ENCODE results near the gene KIFC1. TPM values are rescaled to one million over a fixed set of nuclear protein-coding genes. Genes with fewer than 3 reads are reported as not detected.
A peak's percentile ranks its signal among the peaks of the same experiment; 100 is the strongest.

The KIFC1 gene
- total and polyA plus RNA-seq, 9 of the 15 experiments (the other 6 are each of a cell fraction or from before 2014, with no cell fraction given) = 1.3 to 95.2 (median 76.9) TPM

DNA sequence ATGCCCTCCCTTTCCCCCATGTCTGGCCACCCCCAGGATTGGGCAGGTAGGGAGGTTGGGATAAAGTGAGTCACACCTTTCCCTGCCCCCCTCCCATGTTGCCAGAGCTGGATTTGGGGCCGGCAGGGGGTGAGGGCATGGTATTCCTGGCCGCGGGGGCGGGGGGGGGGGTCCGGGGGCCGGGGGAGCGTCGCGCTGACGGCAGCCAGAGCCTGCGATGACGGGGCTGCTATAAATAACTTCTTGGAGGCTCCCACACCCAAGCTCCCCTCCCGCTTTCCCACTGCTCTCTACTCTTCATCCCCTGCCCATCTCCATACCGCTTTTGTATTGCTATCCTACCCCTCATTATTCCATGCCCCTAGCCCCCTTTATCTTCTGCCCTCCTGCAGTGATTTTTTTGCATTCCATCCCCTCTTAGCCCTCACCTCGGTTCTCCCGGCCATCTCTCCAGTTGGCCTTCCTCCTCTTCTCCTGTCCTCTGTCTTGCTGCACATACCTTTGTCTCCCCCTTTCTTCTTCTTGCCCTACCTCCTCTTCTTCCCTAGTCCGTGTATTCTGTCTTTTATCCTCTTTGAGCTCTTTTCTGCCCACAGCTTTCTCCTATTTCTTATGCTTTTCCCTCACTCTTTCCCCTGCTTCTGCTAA is 42.0 kb downstream of the KIFC1 start (continued):
- TF ChIP-seq, protein P1, sequence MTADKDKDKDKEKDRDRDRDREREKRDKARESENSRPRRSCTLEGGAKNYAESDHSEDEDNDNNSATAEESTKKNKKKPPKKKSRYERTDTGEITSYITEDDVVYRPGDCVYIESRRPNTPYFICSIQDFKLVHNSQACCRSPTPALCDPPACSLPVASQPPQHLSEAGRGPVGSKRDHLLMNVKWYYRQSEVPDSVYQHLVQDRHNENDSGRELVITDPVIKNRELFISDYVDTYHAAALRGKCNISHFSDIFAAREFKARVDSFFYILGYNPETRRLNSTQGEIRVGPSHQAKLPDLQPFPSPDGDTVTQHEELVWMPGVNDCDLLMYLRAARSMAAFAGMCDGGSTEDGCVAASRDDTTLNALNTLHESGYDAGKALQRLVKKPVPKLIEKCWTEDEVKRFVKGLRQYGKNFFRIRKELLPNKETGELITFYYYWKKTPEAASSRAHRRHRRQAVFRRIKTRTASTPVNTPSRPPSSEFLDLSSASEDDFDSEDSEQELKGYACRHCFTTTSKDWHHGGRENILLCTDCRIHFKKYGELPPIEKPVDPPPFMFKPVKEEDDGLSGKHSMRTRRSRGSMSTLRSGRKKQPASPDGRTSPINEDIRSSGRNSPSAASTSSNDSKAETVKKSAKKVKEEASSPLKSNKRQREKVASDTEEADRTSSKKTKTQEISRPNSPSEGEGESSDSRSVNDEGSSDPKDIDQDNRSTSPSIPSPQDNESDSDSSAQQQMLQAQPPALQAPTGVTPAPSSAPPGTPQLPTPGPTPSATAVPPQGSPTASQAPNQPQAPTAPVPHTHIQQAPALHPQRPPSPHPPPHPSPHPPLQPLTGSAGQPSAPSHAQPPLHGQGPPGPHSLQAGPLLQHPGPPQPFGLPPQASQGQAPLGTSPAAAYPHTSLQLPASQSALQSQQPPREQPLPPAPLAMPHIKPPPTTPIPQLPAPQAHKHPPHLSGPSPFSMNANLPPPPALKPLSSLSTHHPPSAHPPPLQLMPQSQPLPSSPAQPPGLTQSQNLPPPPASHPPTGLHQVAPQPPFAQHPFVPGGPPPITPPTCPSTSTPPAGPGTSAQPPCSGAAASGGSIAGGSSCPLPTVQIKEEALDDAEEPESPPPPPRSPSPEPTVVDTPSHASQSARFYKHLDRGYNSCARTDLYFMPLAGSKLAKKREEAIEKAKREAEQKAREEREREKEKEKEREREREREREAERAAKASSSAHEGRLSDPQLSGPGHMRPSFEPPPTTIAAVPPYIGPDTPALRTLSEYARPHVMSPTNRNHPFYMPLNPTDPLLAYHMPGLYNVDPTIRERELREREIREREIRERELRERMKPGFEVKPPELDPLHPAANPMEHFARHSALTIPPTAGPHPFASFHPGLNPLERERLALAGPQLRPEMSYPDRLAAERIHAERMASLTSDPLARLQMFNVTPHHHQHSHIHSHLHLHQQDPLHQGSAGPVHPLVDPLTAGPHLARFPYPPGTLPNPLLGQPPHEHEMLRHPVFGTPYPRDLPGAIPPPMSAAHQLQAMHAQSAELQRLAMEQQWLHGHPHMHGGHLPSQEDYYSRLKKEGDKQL (CRISPR knock-in tag; IDR thresholded peaks at IDR 0.05; ENCODE audit: borderline replicate concordance) = no peak
- TF ChIP-seq MEF2D (tag; conservative IDR thresholded peaks at IDR 0.05; ENCODE audit: low read depth) (peak; percentile 74; the same call in 1 of the 2 replicates), ZNF23 (CRISPR knock-in tag; IDR thresholded peaks at IDR 0.05) (no peak), JUN (IDR thresholded peaks at IDR 0.05; ENCODE audit: borderline replicate concordance, low read depth, low read length) (no peak), JUN (CRISPR knock-in tag; IDR thresholded peaks at IDR 0.05; ENCODE audit: borderline replicate concordance) (no peak), ILK (tag; IDR thresholded peaks at IDR 0.05; ENCODE audit: borderline replicate concordance, low read depth) (no peak), MEF2A (IDR thresholded peaks at IDR 0.05; ENCODE audit: control insufficient read depth, low read depth, low read length) (peak; percentile 65; the same call in 1 of the 2 replicates), IFI16 (CRISPR knock-in tag; IDR thresholded peaks at IDR 0.05) (no peak), TSC22D4 (tag; IDR thresholded peaks at IDR 0.05) (peak; percentile 77; the same call in 1 of the 2 replicates), SMARCC2 (IDR thresholded peaks at IDR 0.05; ENCODE audit: low read depth) (no peak), OTX1 (CRISPR knock-in tag; IDR thresholded peaks at IDR 0.05) (0 out of 2 replicates have a peak, but pooled peaks have one; percentile 64), SIN3B (IDR thresholded peaks at IDR 0.05; ENCODE audit: low read depth) (no peak), HCFC1 (IDR thresholded peaks at IDR 0.05; ENCODE audit: low read depth, low read length) (no peak)
- TF ChIP-seq, protein P2, sequence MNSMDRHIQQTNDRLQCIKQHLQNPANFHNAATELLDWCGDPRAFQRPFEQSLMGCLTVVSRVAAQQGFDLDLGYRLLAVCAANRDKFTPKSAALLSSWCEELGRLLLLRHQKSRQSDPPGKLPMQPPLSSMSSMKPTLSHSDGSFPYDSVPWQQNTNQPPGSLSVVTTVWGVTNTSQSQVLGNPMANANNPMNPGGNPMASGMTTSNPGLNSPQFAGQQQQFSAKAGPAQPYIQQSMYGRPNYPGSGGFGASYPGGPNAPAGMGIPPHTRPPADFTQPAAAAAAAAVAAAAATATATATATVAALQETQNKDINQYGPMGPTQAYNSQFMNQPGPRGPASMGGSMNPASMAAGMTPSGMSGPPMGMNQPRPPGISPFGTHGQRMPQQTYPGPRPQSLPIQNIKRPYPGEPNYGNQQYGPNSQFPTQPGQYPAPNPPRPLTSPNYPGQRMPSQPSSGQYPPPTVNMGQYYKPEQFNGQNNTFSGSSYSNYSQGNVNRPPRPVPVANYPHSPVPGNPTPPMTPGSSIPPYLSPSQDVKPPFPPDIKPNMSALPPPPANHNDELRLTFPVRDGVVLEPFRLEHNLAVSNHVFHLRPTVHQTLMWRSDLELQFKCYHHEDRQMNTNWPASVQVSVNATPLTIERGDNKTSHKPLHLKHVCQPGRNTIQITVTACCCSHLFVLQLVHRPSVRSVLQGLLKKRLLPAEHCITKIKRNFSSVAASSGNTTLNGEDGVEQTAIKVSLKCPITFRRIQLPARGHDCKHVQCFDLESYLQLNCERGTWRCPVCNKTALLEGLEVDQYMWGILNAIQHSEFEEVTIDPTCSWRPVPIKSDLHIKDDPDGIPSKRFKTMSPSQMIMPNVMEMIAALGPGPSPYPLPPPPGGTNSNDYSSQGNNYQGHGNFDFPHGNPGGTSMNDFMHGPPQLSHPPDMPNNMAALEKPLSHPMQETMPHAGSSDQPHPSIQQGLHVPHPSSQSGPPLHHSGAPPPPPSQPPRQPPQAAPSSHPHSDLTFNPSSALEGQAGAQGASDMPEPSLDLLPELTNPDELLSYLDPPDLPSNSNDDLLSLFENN (IDR thresholded peaks at IDR 0.05; ENCODE audit: low read depth in 2 of 2, low read length in 2 of 2) = no peak
- TF ChIP-seq, protein P3, sequence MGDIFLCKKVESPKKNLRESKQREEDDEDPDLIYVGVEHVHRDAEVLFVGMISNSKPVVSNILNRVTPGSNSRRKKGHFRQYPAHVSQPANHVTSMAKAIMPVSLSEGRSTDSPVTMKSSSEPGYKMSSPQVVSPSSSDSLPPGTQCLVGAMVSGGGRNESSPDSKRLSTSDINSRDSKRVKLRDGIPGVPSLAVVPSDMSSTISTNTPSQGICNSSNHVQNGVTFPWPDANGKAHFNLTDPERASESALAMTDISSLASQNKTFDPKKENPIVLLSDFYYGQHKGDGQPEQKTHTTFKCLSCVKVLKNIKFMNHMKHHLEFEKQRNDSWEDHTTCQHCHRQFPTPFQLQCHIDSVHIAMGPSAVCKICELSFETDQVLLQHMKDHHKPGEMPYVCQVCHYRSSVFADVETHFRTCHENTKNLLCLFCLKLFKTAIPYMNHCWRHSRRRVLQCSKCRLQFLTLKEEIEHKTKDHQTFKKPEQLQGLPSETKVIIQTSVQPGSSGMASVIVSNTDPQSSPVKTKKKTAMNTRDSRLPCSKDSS (IDR thresholded peaks at IDR 0.05; ENCODE audit: low read depth, partially characterized antibody) = no peak
- TF ChIP-seq, protein P4, sequence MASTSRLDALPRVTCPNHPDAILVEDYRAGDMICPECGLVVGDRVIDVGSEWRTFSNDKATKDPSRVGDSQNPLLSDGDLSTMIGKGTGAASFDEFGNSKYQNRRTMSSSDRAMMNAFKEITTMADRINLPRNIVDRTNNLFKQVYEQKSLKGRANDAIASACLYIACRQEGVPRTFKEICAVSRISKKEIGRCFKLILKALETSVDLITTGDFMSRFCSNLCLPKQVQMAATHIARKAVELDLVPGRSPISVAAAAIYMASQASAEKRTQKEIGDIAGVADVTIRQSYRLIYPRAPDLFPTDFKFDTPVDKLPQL (IDR thresholded peaks at IDR 0.05; ENCODE audit: extremely low read depth, insufficient read length) = no peak
